Gastroesophageal sphincter (tissue), 4 donors: Measurements from ENCODE around the gene MEIS2. TPM values are rescaled to one million over a fixed set of nuclear protein-coding genes. Genes with fewer than 3 reads are reported as not detected.

Experiments used
- ATAC-seq: fragments of 150-250 bp; one replicate; pipeline ENCODE4 v1.9.1; 2016; ENCODE audit warnings: mild to moderate bottlenecking, moderate library complexity
- H3K27ac ChIP-seq, 4 donors: fragments of 200-600 bp; sonication (generic) in 3 of 4; 1 replicate in 3 of 4; 2 replicates in 1 of 4; pipeline ENCODE4 v1.5.1; 2016 to 2019
- H3K27me3 ChIP-seq: fragments of 200-600 bp; sonication (generic); one replicate; pipeline ENCODE4 v1.5.1; 2019
- H3K36me3 ChIP-seq, 2 donors: fragments of 200-600 bp; sonication (generic); one replicate each; pipeline ENCODE4 v1.5.1; 2019; ENCODE audit warnings: control low read depth in 1 of 2
- H3K4me1 ChIP-seq, 3 donors: fragments of 200-600 bp; sonication (generic); 1 replicate in 2 of 3; 2 replicates in 1 of 3; pipeline ENCODE4 v1.5.1; 2016 to 2019; ENCODE audit warnings: control low read depth in 2 of 3
- H3K4me3 ChIP-seq, 2 donors: fragments of 200-600 bp; sonication (generic); one replicate each; pipeline ENCODE4 v1.5.1; 2019; ENCODE audit warnings: mild to moderate bottlenecking in 1 of 2, moderate library complexity in 1 of 2
- H3K9me3 ChIP-seq, 3 donors: fragments of 200-600 bp; sonication (generic); one replicate each; pipeline ENCODE4 v1.5.1; 2017 to 2019; ENCODE audit warnings: control low read depth in 2 of 3
- EP300 ChIP-seq: sonication (generic); formaldehyde crosslinking; IDR thresholded peaks from one replicate; pipeline ENCODE4 v1.6.1; 2017; ENCODE audit warnings: antibody characterized with exemption, mild to moderate bottlenecking
- POLR2A ChIP-seq, 2 donors: fragments of 450-650 bp; IDR thresholded peaks; one replicate each; pipeline ENCODE4 v1.6.1; 2017; ENCODE audit warnings: antibody characterized with exemption in 2 of 2, mild to moderate bottlenecking in 2 of 2, moderate library complexity in 1 of 2
- POLR2AphosphoS5 ChIP-seq: sonication (generic); formaldehyde crosslinking; IDR thresholded peaks from one replicate; pipeline ENCODE4 v1.6.1; 2017; ENCODE audit warnings: antibody characterized with exemption
- WGBS, 2 donors: methylation state at CpG; one replicate each; pipeline ENCODE4 v1.1.5; 2018; ENCODE audit warnings: low coverage in 1 of 2; 5-methylcytosine and 5-hydroxymethylcytosine counted together
- total RNA-seq, 4 donors: library from RNA; depleted of rRNA; stranded (reverse); fragments of >200 nt; gene quantifications; one replicate each; pipeline ENCODE4 v1.1.0, GENCODE V29; 2016
- TF ChIP-seq, protein P1 (sequence below), 4 experiments: fragments of 200-600 bp in 2 of 4; fragments of 450-650 bp in 2 of 4; sonication (generic) in 1 of 4; IDR thresholded peaks; one replicate each; pipeline ENCODE4 v1.5.1; 2017 to 2019; ENCODE audit warnings: antibody characterized with exemption in 4 of 4, mild to moderate bottlenecking in 2 of 4, moderate library complexity in 2 of 4

The MEIS2 gene
- total RNA-seq, 4 donors from 2014 or later: 43.1 to 108 (median 85.7) TPM

DNA sequence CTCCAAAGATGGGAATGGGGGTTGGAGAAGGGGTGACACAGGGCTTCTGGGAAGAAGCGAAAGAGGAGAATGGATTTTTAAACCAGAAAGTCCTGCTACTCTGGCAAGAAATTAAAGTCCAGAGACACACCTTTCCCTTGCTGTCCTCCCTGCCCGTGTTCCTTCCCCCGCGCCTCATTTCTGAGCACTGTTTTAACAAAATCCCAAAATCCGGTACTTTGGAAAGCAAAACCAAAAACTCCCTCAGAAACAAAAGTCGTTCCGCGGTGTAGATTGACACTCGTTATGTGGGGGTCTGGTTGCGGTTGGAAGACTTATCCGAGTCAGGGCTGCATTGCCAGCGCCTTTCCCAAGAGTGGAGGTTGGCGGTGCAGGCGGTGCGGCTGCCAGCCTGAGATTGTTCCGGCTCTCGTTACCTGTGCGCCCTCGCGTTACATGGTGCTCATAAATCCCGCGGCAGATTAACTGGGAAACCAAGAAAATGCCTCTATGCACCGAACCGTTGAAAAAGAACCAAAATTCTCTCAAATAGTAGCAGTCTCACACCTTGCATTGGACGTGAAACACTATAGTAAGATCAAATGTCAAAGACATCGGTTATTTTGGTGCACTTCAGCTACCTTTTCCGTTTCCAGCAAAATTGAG is 217.7 kb downstream of the MEIS2 start:
- no peak for ATAC-seq
- H3K27me3 ChIP-seq: peaks cover 46% of the 10 kb centered on the region
- H3K4me1 ChIP-seq: peaks cover 0 to 42% (median 3%) of the 10 kb centered on the region in 3 donors
- TF ChIP-seq POLR2AphosphoS5: no peak
- TF ChIP-seq, protein P1, sequence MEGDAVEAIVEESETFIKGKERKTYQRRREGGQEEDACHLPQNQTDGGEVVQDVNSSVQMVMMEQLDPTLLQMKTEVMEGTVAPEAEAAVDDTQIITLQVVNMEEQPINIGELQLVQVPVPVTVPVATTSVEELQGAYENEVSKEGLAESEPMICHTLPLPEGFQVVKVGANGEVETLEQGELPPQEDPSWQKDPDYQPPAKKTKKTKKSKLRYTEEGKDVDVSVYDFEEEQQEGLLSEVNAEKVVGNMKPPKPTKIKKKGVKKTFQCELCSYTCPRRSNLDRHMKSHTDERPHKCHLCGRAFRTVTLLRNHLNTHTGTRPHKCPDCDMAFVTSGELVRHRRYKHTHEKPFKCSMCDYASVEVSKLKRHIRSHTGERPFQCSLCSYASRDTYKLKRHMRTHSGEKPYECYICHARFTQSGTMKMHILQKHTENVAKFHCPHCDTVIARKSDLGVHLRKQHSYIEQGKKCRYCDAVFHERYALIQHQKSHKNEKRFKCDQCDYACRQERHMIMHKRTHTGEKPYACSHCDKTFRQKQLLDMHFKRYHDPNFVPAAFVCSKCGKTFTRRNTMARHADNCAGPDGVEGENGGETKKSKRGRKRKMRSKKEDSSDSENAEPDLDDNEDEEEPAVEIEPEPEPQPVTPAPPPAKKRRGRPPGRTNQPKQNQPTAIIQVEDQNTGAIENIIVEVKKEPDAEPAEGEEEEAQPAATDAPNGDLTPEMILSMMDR (IDR thresholded peaks at IDR 0.05): no peak
- no peak for TF ChIP-seq EP300
- TF ChIP-seq POLR2A (IDR thresholded peaks at IDR 0.05): no peak
- no peaks in the 10 kb centered on the region for H3K36me3 ChIP-seq
- H3K27ac ChIP-seq: no peak overlapping the region
- 33 to 50% methylated on average over 16 to 26 of the region's 27 CpGs for WGBS, 2 donors
- peak overlapping the region in 1 of 2 donors; percentile 41 for H3K4me3 ChIP-seq
- no peaks in the 10 kb centered on the region for H3K9me3 ChIP-seq

DNA sequence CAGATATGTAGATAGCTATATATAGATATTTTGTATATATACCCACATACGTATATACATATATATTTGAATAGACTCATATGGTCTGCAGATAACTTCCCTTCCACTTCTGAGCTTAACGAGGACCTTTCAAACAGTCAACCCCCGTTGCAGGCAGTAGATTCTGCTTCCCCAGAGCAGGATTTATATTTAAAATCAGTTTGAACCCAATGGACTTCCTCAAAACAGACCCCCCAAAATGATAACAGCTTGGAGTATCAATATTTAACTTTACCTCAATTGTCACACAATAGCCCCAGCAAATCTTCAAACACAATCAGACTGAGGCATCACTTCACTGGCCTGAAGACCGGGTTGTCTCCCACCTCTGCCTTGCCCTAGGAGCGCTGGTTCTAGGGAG is 218.3 kb downstream of the MEIS2 start:
- 53 to 71% methylated on average over 4 to 5 of the region's 5 CpGs for WGBS, 2 donors
- no peaks in the 10 kb centered on the region for H3K36me3 ChIP-seq

DNA sequence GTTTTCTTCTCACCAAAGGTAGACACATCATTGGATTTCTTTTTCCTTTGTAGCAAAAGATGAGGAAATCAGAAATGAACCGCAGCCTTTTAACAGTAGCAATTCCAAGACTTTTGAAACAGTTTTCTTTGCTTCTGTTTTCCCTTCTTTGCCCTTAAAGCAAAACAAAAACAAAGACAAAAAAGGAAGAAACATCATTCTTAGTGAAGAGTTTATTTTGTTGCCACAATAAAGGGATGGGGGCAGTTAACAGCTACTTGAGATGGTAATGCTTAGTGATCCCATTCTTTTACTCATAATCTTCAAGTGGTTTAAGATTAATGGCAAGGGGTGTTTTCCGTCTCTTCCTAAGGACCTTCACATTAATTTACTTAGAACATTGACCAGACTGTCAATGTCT is 218.8 kb downstream of the MEIS2 start:
- H3K27me3 ChIP-seq: peaks cover 42% of the 10 kb centered on the region
- H3K4me1 ChIP-seq: peaks cover 0 to 33% (median 3%) of the 10 kb centered on the region in 3 donors
- WGBS, 2 donors: 80 to 81% methylated on average over 1 to 2 of the region's 2 CpGs
- H3K4me3 ChIP-seq: no peak overlapping the region
- no peak for ATAC-seq
- H3K27ac ChIP-seq: no peak overlapping the region
- H3K9me3 ChIP-seq: no peaks in the 10 kb centered on the region
- TF ChIP-seq, protein P1 (IDR thresholded peaks at IDR 0.05): no peak
- TF ChIP-seq POLR2AphosphoS5: no peak
- TF ChIP-seq POLR2A (IDR thresholded peaks at IDR 0.05): no peak
- no peak for TF ChIP-seq EP300
- no peaks in the 10 kb centered on the region for H3K36me3 ChIP-seq

More for the DNA sequence above, 218.3 kb downstream of the MEIS2 start:
- Histone ChIP-seq H3K27me3 (peaks cover 42% of the 10 kb centered on the region), H3K4me1 (peaks cover 0 to 36% (median 3%) of the 10 kb centered on the region in 3 donors), H3K27ac (no peak overlapping the region), H3K9me3 (no peaks in the 10 kb centered on the region), H3K4me3 (no peak overlapping the region)
- no peak for ATAC-seq
- TF ChIP-seq POLR2AphosphoS5 (no peak), EP300 (no peak), POLR2A (IDR thresholded peaks at IDR 0.05) (no peak)
- TF ChIP-seq, protein P1 (IDR thresholded peaks at IDR 0.05): no peak

DNA sequence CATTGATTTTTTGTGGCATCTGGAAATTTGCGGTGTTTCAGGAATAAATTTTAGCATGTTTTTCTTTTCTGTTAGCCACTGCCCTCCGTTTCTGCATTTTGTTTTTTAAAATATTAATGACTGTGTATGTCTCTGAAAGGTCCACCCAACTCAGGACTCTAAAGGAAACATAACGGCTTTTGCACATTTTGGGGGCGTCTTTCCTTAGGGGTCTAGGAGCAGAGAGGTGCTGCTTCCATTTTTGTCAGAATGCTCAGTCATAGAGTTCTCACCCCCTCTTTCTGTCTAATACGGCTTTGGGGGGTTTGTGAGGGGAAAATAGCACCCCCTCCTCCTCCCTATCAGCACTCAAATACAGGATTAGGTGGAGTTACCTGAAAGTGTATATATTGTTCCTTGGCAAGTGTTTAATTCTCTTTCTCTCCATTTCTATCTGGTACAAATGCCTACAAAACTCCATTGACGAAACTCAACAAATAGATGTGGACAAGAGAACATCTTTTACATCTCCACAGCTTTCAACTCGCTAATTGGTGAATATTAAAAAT is 219.4 kb downstream of the MEIS2 start:
- peaks cover 42% of the 10 kb centered on the region for H3K27me3 ChIP-seq
- TF ChIP-seq POLR2AphosphoS5 (no peak), POLR2A (IDR thresholded peaks at IDR 0.05) (no peak), EP300 (no peak)
- TF ChIP-seq, protein P1 (IDR thresholded peaks at IDR 0.05): no peak
- H3K27ac ChIP-seq: no peak overlapping the region
- H3K9me3 ChIP-seq: no peaks in the 10 kb centered on the region
- no peaks in the 10 kb centered on the region for H3K36me3 ChIP-seq
- no peak overlapping the region for H3K4me3 ChIP-seq
- 79 to 87% methylated on average over 7 of the region's 7 CpGs for WGBS, 2 donors
- peaks cover 0 to 33% (median 3%) of the 10 kb centered on the region in 3 donors for H3K4me1 ChIP-seq
- no peak for ATAC-seq
